Coronary artery (tissue), 2 donors: ENCODE data around the gene RALGAPB.

ENCODE experiments used
- DNase-seq: peaks from one replicate; pipeline ENCODE4 v3.0.0-alpha.2; 2017; ENCODE audit warnings: low spot score
- H3K27ac ChIP-seq, 2 donors: fragments of 200-600 bp; sonication (generic); one replicate each; pipeline ENCODE4 v1.5.1; 2016 to 2019
- H3K4me3 ChIP-seq: fragments of 200-600 bp; sonication (generic); 2 replicates; pipeline ENCODE4 v1.5.1; 2016; ENCODE audit warnings: mild to moderate bottlenecking, moderate library complexity
- TF ChIP-seq, protein P1 (sequence below): fragments of 200-600 bp; sonication (generic); IDR thresholded peaks from one replicate; pipeline ENCODE4 v1.5.1; 2019; ENCODE audit warnings: antibody characterized with exemption

RALGAPB gene

DNA sequence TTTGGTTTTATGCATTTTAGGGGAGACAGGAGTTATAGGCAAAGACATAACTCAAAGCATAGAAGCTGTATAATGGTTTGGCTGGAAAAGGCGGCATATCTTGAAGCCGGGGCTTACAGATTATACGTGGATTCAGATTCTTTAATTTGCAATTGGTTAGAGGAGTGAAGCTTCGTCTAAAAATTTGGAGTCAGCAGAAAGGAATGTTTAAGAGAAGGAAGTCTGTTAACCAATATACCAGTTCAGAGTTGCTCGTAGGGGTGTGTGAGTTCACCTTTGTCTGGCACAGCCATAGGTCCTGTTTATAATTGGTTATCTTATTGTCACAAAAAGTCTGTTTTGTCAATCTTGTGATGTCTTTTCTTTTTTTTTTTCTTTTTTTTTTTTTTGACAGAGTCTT, 137.9 kb downstream of the RALGAPB start:
- Histone ChIP-seq H3K27ac (no peak overlapping the region), H3K4me3 (no peak overlapping the region)
- DNase-seq: no peak
- TF ChIP-seq, protein P1, sequence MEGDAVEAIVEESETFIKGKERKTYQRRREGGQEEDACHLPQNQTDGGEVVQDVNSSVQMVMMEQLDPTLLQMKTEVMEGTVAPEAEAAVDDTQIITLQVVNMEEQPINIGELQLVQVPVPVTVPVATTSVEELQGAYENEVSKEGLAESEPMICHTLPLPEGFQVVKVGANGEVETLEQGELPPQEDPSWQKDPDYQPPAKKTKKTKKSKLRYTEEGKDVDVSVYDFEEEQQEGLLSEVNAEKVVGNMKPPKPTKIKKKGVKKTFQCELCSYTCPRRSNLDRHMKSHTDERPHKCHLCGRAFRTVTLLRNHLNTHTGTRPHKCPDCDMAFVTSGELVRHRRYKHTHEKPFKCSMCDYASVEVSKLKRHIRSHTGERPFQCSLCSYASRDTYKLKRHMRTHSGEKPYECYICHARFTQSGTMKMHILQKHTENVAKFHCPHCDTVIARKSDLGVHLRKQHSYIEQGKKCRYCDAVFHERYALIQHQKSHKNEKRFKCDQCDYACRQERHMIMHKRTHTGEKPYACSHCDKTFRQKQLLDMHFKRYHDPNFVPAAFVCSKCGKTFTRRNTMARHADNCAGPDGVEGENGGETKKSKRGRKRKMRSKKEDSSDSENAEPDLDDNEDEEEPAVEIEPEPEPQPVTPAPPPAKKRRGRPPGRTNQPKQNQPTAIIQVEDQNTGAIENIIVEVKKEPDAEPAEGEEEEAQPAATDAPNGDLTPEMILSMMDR: no peak

DNA sequence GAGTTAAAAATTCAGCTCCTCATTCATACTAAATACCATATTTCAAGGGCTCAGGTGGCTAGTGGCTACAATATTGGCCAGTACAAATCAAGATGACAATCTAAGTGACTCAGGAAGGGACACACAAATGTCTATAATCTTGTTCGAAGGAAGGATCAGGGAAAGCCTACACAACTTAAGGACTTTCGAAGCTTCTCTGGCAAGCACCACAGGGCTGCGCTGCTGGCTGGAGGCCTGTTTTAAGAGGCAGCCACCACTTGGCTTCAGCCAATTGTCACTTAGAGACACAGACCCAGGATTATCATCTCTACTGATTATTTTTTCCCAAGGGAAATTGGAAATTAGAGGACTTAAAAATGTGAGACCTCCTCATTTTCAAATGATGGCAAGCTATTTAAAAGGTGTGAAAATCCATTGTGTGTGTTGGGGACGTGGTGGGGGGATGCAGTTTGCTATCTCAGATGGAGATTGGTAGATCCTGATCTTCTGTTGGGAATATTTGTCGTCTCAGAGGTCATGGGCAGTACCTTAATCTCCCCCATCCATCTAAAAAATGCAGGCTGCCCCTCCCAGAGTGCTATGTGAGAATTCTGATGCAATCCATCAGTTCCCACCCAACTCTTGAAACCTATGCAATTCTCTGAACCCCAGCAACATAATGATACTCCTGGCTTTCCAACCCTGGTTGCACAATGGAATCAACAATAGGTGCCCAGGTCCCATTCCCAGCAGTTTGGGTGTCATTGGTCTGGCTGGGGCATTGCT, 140.3 kb downstream of the RALGAPB start:
- no peak overlapping the region for H3K27ac ChIP-seq
- no peak overlapping the region for H3K4me3 ChIP-seq
- TF ChIP-seq, protein P1: no peak
- no peak for DNase-seq

DNA sequence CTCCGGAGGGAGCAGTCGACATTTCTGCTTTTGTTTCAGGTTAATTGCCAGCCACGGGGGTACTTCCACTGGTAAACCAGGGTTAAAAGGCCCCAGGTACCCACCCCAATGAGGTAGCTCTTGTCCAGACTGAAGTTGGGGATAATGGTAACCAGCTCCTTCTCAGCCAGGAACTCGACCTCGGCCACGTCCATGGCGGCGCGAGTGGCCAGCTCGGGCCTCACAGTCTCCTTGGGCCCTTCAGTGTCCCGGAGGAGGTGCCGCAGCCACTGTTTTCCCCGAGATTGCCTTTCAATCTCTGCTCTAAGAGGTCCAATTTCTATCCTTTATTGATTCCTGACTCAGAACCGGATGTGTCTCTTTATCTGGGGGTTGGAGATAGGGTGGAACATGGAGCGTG, 142.6 kb downstream of the RALGAPB start:
- DNase-seq: no peak
- H3K4me3 ChIP-seq: no peak overlapping the region
- H3K27ac ChIP-seq: no peak overlapping the region
- TF ChIP-seq, protein P1: no peak

DNA sequence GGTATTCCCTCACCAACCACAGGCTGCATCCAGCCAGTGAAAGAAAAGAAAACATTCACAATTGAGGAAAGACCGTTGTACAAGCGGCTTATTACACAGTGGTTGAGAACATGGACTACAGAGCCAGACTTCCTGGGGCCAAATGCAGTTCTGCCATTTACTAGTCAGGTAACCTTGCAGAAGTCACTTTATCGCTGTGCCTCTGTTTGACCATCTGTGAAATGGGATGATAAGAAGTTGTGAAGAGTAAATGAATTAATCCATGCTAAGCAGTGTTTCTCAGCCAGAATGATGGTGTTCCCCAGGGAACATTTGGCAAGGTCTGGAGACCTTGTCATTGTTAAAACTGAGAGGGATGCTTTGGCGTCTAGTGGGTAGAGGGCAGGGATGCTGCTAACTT, 143.8 kb downstream of the RALGAPB start:
- no peak overlapping the region for H3K27ac ChIP-seq
- DNase-seq: no peak
- TF ChIP-seq, protein P1: no peak
- H3K4me3 ChIP-seq: no peak overlapping the region

DNA sequence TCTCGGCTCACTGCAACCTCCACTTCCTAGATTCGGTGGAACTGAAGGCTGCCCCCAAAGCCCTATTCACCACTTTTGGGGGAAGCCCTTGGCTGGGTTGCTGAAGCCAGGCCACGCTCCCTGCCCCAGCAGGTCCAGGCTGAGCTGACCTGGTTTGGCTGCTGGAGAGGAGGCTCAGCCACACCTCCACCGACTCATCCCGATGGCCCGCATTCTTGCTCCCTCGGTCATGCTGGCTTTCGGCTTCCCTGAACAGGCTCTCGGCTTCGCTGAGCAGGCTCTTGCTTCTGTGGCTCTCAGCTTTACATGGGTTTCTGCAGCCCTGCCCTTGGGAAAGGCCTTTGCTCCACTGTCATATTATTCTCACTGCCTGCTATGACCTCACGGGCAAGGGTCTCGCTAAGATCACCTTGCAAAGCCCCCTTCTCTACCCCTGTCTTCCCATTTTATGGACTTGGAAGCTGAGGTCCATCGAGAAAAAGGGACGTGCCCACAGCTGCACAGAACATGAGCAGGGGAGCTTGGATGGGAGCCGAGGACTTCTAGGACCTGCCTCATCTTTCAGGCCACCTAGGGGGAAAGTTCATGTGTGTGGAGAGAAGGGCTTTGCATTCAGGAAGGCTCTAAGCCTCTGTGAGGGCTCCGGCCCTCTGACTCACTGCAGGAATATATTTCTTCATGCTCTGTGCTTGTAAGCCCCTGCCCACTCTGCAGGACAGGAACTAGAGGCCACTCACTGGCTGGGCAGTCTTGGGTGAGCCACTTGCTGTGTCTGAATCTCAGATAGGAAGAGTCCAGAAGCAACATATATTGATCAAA, 144.6 kb downstream of the RALGAPB start:
- no peak for DNase-seq
- no peak overlapping the region for H3K27ac ChIP-seq
- TF ChIP-seq, protein P1: no peak
- no peak overlapping the region for H3K4me3 ChIP-seq

DNA sequence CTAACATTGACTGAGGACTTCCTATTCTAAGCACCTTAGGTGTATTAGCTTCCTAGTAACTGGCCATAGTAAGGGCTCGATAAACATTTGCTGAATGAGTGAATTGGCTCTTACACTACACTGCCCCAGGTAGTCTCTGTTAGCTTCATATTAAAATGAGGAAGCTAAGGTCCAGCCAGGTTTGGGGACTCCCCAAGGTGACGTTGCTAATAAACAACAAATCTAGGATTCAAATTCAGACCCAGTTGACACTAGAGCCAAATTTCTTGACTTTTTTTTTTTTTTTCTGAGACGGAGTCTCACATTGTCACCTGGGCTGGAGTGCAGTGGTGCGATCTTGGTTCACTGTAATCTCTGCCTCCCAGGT, 145.2 kb downstream of the RALGAPB start:
- no peak for DNase-seq
- H3K27ac ChIP-seq: no peak overlapping the region
- TF ChIP-seq, protein P1: no peak
- H3K4me3 ChIP-seq: no peak overlapping the region
